IPS-15b (cell line): Measurements from ENCODE around the gene XPC.

Experiments
- H3K27me3 ChIP-seq: one replicate; pipeline ENCODE4 v1.6.1; 2013; ENCODE audit warnings: low read length; ENCODE audit not compliant: control insufficient read depth, insufficient read depth
- H3K36me3 ChIP-seq: one replicate; pipeline ENCODE4 v1.6.1; 2013; ENCODE audit warnings: low read length; ENCODE audit not compliant: control insufficient read depth, insufficient read depth
- H3K4me1 ChIP-seq: one replicate; pipeline ENCODE4 v1.6.1; 2013; ENCODE audit warnings: mild to moderate bottlenecking, low read length; ENCODE audit not compliant: control insufficient read depth, insufficient read depth
- H3K4me3 ChIP-seq: one replicate; pipeline ENCODE4 v1.5.1; 2013; ENCODE audit warnings: low read depth, low read length
- H3K9ac ChIP-seq: one replicate; pipeline ENCODE4 v1.6.1; 2013; ENCODE audit warnings: low read depth, mild to moderate bottlenecking, low read length
- H3K9me3 ChIP-seq: one replicate; pipeline ENCODE4 v1.6.1; 2013; ENCODE audit warnings: mild to moderate bottlenecking, low read length; ENCODE audit not compliant: control insufficient read depth, insufficient read depth

Gene XPC

DNA sequence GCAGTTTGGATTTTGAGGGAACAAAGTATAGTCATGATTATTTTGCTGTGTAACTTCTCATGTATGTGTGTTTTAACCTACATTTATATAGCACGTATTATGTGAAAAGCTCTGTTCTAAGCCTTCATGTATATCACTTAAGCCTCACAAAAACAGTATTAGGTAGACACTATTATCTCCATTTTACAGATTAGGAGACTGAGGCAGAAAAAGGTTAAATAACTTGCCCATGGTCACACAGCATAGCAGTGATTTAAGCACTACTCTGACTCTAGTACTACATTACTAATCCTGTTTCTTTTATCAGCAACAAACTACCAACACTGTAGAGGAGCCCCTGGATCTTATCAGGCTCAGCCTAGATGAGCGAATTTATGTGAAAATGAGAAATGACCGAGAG, 2.9 kb upstream of the XPC start:
- Histone ChIP-seq H3K36me3 (peaks cover 13% of the 10 kb centered on the region), H3K9ac (no peak overlapping the region), H3K27me3 (no peaks in the 10 kb centered on the region), H3K4me1 (no peaks in the 10 kb centered on the region), H3K9me3 (no peaks in the 10 kb centered on the region), H3K4me3 (no peak overlapping the region)

DNA sequence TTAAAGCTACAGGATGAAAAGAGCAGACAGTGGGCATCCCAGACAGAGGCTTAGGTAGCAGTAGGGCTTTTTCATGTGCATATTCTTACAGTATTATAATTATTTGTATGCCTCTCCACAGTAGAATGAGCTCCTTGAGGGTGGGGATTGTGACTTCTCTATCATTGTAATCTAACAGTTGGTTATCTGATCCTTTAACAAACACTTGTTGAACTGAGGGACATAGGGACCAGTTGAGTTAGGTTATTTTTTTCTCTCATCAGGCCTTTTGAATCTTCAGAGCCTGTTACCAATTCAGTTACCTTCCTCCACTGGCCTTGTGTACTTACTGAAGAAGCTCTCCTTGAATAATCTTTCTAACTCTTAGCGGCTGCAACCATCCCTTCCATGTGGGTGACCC, 1.4 kb upstream of the XPC start:
- Histone ChIP-seq H3K4me1 (peaks cover 6% of the 10 kb centered on the region), H3K4me3 (peak overlapping the region; percentile 90), H3K9ac (no peak overlapping the region)

DNA sequence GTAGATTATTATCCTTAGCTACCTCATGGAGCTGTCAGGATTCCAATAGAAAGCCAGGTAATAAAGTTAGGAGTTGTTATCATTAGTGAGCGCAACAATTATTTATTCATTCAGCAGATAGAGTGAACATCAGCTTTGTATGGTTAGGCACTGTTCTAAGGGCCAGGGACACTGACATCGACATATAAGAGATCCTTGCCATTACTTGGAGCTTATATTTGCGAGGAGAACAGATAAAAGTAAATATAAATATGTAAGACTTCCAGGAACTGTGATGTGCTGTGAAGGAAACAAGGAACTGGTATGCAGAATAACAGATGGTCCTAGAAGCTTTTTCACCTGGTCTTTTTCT, 689 bp upstream of the XPC start:
- H3K4me1 ChIP-seq = peaks cover 6% of the 10 kb centered on the region

More for the DNA sequence above, 1.4 kb upstream of the XPC start:
- H3K27me3 ChIP-seq = no peaks in the 10 kb centered on the region
- H3K9me3 ChIP-seq = no peaks in the 10 kb centered on the region
- H3K36me3 ChIP-seq = peaks cover 13% of the 10 kb centered on the region

DNA sequence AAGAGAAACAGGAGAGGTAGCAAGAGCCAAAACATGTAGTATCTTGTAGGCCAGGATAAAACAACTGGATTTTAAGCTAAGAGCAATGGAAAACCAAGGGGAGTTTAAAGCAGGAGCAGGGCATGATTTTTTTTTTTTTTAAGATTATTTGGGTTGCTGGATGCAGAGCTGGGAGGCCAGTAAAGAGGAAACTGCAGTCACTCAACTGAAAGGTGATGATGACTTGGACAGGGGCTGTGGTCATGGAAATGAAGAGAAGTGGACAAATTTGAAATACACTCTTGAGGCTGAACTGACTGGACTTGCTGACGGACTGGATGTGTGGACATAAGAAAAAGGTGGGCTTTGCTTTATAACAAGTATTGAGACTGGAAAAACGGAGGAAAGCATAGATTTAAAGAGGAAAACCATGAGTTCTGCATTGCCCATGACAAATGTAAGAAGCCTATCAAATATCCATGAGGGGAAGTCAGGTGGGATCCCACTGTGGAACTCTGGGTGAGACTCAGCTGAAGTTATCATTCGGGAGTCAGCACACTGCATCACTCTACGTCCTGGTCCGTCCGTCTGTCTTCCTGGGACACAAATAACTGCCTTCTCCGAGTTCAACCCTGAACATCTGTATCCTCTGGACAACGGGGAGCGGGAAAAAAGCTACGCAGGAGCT, 688 bp downstream of the XPC start:
- peak overlapping the region; percentile 90 for H3K4me3 ChIP-seq
- no peaks in the 10 kb centered on the region for H3K9me3 ChIP-seq
- H3K27me3 ChIP-seq = no peaks in the 10 kb centered on the region
- H3K4me1 ChIP-seq = peaks cover 6% of the 10 kb centered on the region
- peaks cover 6% of the 10 kb centered on the region for H3K36me3 ChIP-seq
- peak overlapping the region; percentile 95 for H3K9ac ChIP-seq

More for the DNA sequence above, 689 bp upstream of the XPC start:
- peak overlapping the region; percentile 90 for H3K4me3 ChIP-seq
- no peaks in the 10 kb centered on the region for H3K27me3 ChIP-seq
- peaks cover 12% of the 10 kb centered on the region for H3K36me3 ChIP-seq
- peak overlapping the region; percentile 95 for H3K9ac ChIP-seq
- no peaks in the 10 kb centered on the region for H3K9me3 ChIP-seq

DNA sequence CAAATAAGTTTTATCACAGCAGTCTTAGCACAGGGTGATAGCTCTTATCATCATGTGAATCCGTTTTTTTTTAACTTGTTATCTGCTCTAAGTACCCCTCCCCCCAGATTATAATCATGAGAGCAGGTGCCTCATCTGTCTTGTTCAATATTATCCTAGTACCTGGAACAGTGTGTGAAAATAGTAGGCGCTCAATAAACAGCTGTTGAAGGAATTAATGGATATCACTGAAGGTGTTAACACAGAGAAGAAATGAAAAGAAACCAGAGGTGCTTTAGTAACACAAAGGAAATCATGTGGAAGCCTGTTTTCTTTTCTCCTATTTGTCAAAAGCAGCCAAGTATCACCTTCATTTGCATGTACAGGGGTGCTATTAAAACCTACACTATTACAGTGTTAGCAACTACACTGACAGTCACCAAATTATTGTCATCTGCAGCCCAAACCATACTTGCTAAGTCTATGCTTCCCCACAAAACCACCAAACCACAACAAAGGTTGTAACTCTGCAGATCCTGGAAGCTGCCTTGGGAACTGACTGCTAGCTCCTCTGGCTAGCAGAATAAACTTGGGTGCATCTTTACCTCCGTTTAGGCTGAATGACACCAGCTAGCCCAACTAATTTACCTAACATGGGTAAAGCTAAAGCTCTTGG, 2.9 kb downstream of the XPC start:
- Histone ChIP-seq H3K4me1 (peaks cover 6% of the 10 kb centered on the region), H3K4me3 (no peak overlapping the region), H3K36me3 (no peaks in the 10 kb centered on the region), H3K27me3 (no peaks in the 10 kb centered on the region), H3K9me3 (no peaks in the 10 kb centered on the region), H3K9ac (no peak overlapping the region)

DNA sequence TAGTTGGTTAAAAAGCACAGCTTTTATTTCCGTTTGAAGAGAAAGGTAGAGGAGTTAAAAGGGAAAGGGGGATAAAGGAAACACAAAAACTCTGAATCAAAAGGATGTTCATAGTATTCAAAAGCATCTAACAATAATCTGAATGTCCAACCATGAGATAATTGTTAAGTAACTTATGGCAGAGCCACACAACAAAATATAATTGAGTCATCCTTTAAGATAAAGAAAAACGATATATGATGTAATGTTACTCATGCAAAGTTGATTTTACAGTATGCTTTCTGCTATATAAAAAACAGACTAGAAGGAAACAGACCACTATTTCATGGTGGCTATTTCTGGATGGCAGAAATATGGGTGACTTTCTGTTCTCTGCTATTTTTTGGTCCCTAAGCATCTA, 3.9 kb downstream of the XPC start:
- no peak overlapping the region for H3K9ac ChIP-seq
- H3K4me3 ChIP-seq = no peak overlapping the region
- H3K36me3 ChIP-seq = peaks cover 4% of the 10 kb centered on the region
- H3K27me3 ChIP-seq = no peaks in the 10 kb centered on the region
- H3K9me3 ChIP-seq = no peaks in the 10 kb centered on the region
- peaks cover 6% of the 10 kb centered on the region for H3K4me1 ChIP-seq

DNA sequence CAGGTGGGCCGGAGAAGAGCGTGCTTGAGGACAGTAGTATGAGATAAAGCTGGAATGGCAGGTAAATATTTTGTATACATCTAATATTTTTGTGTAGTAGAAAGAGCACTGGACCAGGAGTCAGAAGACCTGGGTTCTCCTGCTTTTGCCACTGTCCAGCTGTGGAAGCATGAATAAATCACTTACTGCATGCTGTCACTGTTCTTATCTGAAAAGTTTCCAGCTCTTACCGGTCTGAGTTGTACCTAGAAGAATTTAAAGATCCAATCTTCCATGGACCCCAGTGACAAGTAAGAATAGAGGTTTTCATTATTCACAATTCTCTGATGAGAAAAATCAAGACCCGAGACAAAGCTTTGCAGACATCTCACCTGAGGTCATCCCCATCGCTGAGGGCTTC, 5.9 kb downstream of the XPC start:
- Histone ChIP-seq H3K4me3 (no peak overlapping the region), H3K36me3 (peaks cover 4% of the 10 kb centered on the region), H3K9me3 (no peaks in the 10 kb centered on the region), H3K27me3 (no peaks in the 10 kb centered on the region), H3K9ac (no peak overlapping the region), H3K4me1 (peaks cover 6% of the 10 kb centered on the region)

DNA sequence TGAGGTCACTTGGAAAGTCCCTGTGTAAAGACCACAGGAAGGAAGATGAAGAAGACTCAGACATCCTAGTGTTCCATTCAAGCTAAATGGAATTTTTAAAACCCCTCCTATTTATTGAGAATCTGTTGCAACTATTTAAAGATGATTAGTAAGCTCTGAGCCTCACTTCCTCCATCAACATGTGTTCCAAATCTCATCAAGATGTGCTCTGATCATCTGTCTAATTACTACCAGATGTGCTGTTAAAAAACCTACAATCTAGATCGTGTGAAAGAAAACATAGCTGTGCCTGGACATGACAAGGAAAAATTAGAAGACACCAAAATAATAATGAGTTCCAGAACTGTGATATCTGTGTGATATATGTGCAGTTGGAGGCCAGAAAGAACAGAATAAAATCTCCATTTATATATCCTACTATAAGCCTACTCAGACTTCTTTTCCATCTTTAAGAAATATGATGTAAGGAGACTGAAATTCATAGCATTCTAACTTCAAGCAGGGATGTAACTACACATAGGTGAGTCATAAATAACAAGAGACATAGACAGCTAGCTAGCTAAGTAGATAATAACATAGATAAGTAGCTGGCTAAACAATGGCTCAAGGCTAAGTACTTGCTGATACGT, 7.8 kb downstream of the XPC start:
- H3K27me3 ChIP-seq = no peaks in the 10 kb centered on the region
- peaks cover 1% of the 10 kb centered on the region for H3K4me1 ChIP-seq
- peaks cover 10% of the 10 kb centered on the region for H3K36me3 ChIP-seq
- H3K9me3 ChIP-seq = no peaks in the 10 kb centered on the region
- H3K9ac ChIP-seq = no peak overlapping the region
- no peak overlapping the region for H3K4me3 ChIP-seq

DNA sequence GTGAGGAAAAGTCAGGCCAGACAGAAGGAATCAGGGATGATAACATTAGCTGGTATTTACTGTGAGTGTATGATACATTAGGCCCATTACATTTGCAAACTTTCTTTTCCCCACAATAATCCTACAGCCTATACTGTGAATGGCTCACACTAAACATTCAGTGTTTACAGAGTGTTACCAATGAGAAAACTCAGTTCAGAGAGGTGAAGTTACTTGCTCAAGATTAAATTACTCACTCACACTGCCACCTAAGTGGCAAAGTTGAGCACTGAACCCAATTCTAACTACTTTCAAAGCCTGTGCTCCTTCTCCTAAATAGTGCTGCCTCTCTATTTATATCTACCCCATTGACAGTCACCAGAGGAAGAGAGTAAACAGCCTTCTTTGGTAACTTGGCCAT, 8.5 kb downstream of the XPC start:
- Histone ChIP-seq H3K9ac (no peak overlapping the region), H3K36me3 (peaks cover 17% of the 10 kb centered on the region), H3K27me3 (no peaks in the 10 kb centered on the region), H3K9me3 (no peaks in the 10 kb centered on the region), H3K4me1 (no peaks in the 10 kb centered on the region), H3K4me3 (no peak overlapping the region)

DNA sequence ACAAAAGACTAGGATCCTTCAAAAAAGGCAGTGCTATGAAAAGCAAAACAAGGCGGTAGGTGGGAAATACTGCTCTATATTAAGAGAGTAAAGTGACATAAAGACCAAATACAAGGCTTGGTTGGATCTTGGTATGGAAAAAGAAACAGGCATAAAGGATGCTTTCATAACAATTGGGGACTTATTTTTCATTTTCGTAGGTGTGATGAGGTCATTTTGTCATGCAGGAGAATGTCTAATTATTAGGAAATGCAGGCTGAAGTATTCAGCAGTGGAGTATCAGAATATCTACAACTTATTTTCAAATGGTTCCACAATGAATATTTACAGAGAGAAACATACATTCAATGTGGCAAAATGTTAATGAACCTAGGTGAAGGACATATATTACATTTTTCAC, 9.0 kb downstream of the XPC start:
- H3K9ac ChIP-seq = no peak overlapping the region
- no peaks in the 10 kb centered on the region for H3K27me3 ChIP-seq
- H3K9me3 ChIP-seq = no peaks in the 10 kb centered on the region
- H3K36me3 ChIP-seq = peaks cover 18% of the 10 kb centered on the region
- no peak overlapping the region for H3K4me3 ChIP-seq
- no peaks in the 10 kb centered on the region for H3K4me1 ChIP-seq

DNA sequence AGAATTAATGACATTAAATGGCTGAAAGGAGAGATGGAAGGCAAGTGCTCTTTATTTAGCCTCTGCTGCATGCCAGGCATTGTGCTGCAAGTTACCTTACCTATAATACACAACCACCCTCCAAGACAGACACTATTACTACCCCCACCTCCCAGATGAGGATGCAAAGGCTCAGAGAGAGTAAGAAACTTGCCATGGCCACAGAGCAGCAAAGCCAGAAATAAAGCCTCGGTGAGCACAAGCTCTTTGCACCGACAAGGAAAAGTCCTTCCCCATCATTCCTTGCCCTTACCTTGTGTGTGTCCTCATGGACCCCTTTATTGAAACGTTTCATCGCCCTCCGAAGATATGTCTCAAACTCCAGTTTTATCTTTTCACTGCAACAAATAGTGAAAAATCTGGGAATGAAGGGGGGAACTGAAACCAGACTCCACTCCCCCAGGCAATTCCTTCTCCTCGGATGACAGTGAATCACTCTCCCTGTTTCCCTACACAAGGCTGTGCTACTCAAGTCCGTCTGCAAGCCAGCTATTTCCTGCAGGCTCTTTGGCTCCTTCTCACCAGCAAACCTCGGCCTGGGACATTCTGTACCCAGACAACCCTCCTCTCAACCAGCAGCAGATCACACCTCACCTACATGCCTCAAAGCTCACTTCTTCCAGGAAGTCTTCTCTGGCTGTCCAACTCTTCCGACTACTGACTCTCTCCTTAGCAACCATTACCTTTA, 11.4 kb downstream of the XPC start:
- H3K36me3 ChIP-seq = peaks cover 26% of the 10 kb centered on the region

More for the DNA sequence above, 11.4 kb downstream of the XPC start:
- Histone ChIP-seq H3K27me3 (no peaks in the 10 kb centered on the region), H3K4me3 (no peak overlapping the region), H3K9ac (no peak overlapping the region), H3K9me3 (no peaks in the 10 kb centered on the region), H3K4me1 (no peaks in the 10 kb centered on the region)
